ENCODE measurements around the gene MYL6.
"Not testable (repeated sequence)": the region's sequence is repeated elsewhere in the genome, so short reads cannot be mapped to it uniquely, and the experiment has no call there.

MYL6 gene

DNA sequence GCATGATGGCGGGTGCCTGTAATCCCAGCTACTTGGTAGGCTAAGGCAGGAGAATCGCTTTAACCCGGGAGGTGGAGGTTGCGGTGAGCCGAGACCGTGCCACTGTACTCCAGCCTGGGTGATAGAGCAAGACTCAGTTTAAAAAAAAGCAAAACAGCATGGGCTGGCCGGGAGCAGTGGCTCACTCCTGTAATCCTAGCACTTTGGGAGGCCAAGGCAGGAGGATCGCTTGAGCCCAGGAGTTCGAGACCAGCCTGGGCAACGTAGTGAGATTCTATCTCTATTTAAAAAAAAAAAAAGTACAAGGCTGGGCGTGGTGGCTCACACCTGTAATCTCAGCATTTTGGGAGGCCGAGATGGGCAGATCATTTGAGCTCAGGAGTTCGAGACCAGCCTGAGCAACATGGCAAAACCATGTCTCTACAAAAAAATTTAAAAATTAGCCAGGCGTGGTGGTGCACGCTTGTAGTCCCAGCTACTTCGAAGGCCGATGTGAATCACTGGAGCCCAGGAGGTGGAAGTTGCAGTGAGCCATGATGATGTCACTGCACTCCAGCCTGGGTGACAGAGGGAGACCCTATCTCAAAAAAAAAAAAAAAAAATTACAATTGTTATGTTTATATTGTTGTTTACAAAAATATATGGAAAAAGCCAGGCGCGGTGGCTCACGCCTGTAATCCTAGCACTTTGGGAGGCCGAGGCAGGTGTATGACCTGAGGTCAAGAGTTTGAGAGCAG lies 1.5 kb upstream of the MYL6 start:
- not testable (repeated sequence) for DNase-seq (ENCODE audit: low read depth)

DNA sequence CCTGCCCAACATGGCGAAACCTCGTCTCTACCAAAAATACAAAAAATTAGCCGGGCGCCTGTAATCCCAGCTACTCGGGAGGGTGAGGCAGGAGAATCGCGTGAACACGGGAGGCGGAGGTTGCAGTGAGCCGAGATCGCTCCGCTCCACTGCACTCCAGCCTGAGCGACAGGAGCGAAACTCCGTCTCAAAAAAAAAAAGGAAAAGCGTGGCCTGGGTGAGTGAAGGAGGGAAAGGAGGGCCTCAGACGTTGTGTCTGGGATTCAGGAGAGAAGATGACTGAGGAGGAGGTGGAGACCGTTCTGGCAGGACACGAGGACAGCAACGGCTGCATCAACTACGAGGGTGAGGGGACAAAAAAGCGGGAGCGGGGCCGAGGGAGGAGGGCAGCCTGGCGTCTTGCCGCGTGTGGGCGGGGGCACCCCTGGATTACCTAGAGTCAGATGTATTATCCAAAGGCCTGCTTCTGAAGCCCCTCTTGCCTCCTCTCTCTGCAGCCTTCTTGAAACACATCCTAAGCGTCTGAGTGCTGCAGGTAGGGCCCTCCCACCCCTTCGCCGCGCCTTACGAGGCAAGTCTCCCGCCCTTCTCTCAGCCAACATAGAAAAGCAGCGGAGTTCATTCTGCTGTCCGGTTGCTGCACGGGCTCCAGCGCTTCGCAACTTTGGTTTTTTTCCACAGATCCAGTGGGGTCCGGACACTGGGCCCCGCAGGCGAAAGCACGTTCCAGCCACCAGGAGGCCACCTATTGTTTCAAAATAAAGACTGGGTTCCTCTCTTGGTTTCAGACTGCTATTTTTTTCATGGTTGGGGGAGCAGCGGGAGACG lies 744 bp upstream of the MYL6 start:
- peak; percentile 32 for DNase-seq (ENCODE audit: low read depth)

DNA sequence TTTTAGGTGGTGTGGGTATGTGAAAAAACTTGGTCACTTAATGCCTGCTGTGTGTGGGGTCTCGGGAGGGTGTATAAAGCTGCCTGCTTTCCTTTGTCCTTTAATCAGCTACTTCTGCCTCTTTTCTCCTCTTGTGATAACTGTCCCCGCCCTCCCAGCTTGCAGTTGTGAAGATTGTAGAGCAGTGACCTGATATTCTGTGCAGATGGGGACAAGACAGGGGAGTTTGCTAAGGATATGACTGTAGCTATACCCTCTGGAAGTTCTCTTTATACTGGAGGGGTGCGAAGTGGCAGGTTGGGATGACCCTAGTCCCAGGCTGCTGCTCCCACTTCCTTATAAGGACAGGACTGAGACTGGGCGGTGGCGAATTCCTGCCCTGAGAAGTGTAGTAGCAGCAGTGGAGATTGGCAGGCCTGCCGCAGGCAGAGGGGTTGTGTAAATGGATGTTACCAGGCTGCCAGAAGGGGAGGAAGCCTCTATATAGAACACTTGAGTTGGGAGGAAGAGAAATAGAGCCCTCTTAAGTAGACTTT lies 835 bp downstream of the MYL6 start:
- no peak for DNase-seq (ENCODE audit: low read depth)

DNA sequence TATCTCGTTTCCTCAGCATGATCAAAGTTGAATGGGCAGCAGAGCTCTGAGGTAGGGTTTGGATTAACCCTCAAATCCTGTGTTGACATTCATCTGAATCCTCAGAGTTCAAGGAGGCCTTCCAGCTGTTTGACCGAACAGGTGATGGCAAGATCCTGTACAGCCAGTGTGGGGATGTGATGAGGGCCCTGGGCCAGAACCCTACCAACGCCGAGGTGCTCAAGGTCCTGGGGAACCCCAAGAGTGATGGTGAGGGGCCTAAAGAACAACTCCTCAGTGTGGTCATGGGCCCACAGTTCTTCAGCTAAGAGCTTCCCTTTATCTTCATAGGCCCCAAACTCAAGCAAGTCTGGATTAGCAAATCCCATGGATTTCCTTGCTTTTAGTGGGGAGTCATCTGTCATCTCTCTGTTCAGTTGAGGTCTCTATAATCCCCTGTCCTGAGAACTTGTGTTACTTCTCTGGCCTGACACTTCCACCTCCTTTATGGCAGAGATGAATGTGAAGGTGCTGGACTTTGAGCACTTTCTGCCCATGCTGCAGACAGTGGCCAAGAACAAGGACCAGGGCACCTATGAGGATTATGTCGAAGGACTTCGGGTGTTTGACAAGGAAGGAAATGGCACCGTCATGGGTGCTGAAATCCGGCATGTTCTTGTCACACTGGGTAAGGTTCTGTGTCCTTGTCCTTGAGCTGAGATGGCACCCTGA lies 1.5 kb downstream of the MYL6 start:
- no peak for DNase-seq (ENCODE audit: low read depth)

DNA sequence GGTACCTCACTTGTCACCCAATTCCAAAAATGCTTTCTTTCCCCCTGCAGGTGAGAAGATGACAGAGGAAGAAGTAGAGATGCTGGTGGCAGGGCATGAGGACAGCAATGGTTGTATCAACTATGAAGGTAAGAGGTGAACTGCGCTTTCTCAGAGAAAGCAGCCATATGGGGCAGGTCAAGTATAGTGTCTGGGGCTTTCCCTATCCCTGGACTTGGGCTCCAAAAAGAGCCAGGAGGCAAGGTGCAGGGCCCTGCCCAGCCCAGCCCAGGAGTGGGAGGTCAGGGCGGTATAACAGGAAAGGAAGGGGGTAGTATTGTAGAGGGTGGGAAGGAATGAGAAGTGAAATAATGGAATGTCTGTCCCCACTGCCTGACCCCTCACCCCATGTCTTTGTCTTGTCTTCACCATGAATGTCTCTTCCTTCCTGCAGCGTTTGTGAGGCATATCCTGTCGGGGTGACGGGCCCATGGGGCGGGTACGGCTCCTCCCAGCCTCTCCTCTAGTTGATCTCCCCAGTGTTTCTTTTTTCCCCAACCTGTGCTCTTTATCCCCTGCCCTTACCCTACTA lies 2.1 kb downstream of the MYL6 start:
- peak; percentile 43 for DNase-seq (ENCODE audit: low read depth)

DNA sequence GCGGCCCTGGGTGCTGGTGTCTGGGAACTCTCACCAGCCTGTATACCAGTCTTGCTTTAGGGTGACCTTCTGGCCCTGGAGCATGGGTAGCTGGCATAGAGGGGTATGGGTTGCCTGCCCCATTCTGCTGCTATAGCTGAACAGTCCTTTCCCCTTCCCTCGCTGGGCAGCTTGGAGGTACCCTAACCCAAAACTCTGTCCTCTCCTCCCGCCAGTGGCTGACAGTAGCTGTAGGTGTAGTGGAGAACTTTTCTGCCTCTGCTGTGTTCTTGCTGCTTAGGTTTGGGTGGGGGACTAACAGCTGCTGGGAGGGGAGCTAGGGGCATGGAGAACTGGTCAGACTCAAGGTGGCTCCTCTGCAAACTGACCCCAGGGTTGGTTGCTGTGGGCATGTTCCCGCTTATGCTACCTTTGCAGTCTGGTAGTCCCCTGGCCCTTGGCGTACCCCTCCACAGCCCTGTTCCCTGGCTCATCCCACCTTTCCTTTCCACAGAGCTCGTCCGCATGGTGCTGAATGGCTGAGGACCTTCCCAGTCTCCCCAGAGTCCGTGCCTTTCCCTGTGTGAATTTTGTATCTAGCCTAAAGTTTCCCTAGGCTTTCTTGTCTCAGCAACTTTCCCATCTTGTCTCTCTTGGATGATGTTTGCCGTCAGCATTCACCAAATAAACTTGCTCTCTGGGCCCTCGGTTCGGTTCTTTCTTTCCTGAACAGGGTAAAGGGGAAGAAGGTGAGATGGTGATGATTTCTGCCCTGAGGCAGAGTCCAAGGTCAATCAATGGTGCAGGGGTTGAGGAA lies 2.9 kb downstream of the MYL6 start:
- no peak for DNase-seq (ENCODE audit: low read depth)

DNA sequence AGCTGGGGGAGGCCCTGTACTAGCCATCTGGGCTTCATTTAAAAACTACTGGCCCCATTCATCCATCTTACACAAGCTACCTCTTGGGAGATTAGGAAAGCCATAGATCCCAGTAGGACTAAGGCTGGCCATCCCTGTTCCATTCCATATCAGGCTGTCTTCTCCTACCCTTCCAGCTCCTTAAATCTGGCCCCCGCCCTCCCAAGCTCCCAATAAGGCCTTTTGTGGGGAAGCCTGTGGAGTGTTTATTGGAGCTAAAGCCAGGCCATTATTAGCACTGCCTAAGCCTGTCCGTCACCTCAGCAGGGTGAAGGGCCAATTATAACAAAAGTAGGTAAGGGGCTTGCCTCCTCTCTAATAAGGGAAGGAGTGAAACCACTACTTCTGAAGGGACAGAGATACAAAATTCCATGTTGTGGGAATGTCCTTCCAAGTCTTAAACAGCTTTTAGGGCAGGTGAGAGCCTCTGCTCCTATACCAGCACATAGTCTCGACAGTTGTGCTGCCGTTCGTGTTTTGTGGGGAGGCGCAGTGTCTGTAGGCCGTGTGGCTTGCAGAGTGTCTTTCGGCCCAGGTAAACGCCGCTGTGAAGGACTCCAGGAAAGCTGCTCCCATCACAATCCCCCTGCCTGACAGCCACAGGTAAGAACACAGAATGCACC lies 3.7 kb downstream of the MYL6 start:
- no peak for DNase-seq (ENCODE audit: low read depth)

DNA sequence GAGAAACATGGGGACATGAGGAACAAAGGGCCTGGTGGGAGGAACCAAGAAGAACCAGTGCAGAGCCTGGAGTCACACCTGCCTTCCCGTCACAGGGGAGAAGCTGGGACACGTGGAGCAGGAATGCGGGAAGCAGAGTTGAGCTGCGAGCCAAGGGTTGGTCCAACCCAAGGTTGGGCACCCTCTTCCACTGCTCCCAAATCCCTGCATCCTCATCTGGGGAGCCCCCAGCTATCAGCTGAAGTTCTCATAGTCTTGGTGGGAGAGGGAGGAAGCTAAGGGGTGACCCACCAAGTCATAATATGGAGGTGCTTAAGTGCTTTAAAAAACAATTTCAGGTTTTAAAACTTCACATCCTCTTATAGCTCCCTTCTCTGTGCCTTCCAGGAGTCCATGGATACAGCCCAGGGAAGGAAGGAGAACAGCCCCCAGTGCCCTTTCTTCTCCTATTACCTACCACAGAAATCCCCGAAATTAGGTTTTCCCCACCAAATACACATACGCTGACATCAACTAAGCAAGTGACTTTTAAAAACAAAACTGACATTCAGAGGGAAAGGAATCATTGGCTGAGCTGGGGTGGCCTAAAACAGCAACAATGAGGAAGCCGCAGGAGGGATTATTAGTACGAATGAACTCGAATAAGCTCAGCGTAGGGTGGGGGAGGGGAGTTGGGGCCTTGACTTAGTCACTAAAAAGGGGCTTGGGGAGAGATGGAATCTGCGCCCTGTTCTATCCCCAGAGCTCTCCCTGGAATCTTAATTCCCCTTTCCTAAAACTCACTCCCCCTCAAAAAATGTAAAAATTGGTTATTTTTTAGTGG lies 4.5 kb downstream of the MYL6 start:
- DNase-seq (ENCODE audit: low read depth), result no peak

DNA sequence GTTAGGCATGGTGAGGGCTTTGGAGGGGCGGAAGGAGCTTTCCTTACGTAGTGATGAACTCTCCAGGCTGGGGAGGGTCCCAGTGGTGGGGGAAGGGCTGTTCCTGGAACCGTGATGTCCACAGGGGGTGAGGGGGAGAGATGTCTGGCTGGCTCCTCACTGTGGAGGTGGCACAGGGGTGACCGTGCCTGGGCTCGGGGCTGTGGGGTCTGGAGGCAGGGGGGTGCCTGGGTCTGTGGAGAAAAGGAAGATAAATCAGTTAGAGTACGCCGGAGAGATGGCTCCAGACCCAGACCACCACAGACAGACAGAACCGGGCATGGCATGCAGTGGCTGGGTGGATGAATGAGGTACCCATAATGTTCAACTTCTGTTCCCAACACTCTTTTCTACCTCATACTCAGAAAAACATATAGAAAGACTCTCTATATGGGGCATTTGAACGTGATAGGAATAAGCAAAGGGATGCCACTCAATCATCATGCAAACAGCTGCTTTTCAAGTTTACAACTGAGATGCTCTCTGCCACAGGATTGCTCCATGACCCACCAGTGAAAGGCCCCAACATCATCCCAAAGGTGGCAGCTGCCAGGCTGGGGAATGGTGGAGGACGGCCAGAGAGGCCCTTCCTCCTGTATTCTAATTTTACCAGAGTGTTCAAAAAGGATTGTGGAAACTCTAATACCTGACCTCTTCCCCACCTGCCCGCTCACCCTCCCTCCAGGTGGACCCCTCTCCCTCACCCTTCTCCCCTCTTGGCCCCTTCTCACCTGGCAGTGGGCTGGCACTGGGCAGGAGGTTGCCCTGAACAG lies 5.6 kb downstream of the MYL6 start:
- DNase-seq (ENCODE audit: low read depth), result no peak

DNA sequence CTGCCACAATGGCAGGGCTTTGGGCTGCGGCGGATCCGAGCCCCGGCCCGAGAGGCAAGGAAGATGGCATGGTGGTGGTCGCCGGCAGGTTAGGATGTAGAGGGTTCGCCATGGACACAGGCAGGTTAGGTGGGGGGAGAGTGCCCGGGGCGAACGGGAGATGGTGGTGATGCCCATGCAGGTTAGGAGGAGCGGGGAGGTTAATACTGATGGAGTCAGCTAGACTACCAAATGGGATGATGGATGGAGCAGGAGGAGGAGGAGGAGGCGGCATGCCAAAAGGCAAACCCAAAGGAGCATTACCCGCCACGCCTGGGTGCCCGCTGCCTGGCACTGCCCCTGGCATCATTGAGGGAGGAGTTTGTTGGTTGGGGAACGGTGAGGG lies 6.2 kb downstream of the MYL6 start:
- DNase-seq (ENCODE audit: low read depth), result no peak

DNA sequence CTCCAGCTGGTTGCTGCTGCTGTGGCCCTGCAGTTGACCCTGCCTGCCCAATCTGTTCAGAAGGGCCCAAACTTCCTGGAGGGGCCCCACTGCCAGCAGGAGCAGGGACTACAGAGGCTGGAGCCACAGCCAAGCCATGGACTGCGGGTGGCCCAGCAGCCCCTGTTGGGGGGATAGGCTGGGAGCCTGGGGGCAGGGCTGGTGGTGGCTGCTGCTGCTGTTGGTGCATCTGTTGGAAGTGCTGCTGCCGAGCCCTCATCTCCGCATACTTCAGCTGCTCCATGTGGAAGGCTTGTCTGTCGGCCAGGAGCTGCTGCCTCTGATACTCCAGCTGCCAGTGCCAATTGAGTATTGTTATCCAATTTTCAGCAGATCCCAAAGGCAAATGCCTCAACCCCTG lies 7.2 kb downstream of the MYL6 start:
- DNase-seq (ENCODE audit: low read depth), result no peak

DNA sequence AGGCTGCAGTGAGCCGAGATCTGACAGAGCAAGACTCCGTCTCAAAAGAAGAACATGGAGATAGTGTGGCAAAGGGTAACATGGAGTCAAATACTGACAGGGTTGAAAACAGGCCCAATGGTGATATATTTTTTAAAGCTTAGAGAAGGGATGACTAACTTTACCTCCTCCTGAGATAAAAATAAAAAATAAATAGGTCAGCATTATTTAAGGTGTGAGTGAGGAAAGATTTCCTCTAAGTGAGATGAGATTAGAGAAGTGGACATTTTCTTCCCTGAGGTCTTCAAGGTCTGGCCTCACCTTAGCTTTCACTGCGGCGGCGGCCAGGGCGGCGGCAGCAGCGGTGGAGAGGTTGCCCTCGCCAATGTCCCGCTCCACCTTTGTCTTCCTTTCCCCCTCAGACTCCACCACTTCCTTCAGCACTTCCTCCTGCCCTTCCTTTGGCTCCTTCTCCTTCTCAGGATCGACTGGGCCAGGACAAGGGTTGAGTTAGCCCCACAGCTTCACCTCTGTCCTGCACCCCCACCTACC lies 11.1 kb downstream of the MYL6 start:
- DNase-seq (ENCODE audit: low read depth), result no peak

DNA sequence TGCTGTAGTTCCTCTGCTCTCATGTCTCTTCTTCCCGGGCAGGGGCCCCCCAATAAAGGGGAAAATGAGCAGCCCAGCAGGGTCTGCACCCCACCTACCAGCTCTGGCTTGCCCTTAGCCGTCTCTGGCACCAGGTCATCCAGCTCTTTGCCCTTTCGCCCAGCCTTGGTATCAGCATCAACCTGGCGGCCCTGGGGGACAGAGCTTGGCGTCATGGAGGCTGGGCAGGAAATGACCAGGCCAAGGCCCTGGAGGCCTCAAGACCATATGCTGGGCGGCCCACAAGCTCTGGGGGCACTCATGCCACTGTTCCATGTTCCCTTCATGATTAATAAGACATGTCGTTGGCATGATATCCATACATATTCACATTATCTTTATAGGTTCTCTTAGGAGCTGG lies 14.7 kb downstream of the MYL6 start:
- DNase-seq (ENCODE audit: low read depth), result no peak

DNA sequence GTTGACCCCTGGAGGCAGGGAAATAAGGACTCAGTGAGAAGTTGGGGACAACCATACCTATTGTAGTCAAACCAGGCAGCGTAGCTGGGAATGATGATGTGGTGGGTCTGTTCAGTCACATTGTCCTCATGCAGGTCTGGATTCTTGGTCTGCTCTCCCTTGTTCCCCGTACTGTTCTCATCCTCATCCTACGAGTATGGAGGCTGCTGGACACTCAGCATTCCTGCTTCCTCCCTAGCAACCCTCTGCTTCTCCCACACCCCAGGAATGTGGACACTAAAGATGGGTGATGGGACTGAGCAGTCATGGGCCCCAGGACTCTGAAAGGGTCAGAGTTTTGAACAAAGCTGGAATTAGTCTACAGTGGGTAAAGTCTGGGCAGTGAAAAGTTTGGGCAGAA lies 20.2 kb downstream of the MYL6 start:
- DNase-seq (ENCODE audit: low read depth), result no peak

DNA sequence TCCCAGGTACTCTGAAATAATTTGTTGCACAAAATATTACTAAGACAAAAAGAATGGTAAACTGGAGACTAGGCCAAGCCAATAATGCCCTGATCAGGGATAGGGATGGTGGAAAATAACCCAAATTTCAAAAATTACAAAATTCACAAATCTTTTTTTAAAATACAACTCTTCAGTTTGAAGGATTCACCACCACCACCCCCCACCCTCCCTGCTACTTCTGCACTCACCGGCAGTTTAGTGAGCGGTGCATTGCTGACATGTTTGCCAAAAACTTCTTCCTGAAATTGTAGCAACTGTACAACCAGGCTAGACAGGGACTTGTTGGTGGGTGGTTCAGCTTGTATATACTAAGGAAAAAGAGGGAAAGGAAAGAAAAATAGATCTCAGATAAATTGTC lies 28.8 kb downstream of the MYL6 start:
- DNase-seq (ENCODE audit: low read depth), result no peak

DNA sequence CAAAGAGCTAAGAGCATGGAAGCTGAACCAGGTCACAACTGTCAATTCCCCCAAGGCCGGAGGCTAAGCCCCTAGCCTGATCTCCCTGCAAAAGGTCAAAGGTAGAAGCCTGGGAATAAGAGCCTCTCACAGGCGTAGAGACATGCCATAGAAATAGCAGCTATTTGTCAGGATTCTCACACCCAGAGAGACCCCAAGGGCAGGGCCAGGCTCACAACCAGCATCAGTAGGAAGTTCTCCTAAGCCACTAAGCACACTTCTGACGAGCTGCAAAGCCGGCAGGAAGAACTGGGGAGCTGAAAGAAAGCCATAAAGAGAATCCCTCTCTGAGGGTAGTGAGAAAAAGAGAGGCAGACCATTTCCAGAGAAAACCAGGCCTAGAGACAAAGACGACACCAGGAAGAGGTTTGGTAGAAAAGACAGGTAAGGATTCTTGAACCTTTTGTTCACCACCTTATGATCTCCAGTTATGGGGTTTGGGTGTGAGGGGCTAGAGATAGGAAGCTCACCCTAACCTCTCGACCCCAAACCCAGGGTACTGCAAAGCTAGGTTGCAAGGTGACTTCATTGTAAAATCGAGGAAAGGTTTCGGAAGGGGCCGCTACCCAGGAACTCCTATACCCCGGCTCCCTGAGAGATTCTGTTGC lies 30.1 kb downstream of the MYL6 start:
- no peak for DNase-seq (ENCODE audit: low read depth)

DNA sequence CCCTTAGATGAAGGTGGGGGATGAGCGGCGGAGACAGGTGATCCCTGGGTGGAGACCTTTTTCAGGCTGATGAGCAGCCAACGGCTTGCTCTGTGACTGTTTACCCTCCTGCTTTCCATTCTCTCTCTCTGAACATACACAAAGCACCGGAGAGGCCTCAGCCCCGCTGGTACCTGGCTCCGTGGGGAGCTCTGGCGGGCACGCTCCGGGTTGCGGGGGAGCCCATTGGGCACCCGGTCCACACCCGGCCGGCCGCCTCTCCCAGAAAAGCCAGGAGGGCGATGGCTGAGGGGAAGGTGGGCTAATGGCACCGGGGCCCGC lies 30.6 kb downstream of the MYL6 start:
- DNase-seq (ENCODE audit: low read depth), result no peak

DNA sequence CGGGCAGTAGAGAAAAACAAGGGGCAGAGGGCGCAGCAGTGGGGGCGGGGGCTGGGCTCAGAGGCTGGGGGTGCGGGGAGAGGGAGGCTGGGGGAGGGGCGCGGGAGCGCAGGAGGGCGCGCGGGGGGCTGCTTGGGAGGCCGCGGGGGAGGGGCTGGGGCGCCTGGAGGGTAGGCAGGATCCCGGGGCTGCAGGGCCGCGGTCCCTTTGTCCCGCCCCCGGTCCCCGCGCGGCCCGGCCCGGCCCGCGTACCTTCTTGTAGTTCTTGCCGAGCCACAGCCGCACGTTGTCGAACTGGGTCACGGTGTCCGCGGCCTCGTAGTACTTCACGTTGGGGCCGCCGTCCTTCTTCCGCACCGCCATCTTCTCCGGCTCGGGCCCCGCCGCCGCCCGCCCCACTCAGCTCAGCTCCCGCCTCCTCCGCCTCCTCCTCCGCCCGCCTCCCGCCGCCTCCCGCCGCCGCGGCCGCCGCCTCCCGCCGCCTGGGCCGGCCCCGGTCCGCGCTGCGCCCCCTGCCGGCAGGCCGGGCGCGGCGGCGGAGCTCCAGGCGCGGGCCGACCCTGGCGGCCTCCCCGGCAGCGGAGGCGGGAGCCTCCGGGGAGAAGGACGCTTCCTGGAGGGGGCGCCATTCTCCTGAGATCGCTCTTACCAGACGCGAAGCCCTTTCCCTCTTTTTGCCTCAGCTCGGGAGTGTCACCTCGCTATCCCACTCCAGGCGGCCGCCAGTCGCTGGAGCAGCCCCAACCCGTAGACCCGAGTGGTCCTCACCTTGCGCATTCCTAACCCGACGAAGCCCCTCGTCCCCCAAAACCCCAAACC lies 31.1 kb downstream of the MYL6 start, which contains the start of gene SMARCC2:
Gene SMARCC2, minus strand, starts transcription at position 385 of the 819 bp plus-strand sequence. Its CDS starts 22 bp downstream, at position 363.
- DNase-seq (ENCODE audit: low read depth), result peak; percentile 77
